ENCODE results near the gene UMAD1. TPM values are rescaled to one million over a fixed set of nuclear protein-coding genes. Genes with fewer than 3 reads are reported as not detected.
A peak's percentile ranks its signal among the peaks of the same experiment; 100 is the strongest.

Gene UMAD1
- total and polyA plus RNA-seq, 2 of the 13 experiments (the other 11 are each of a cell fraction or from before 2014, with no cell fraction given), result 16.8 to 17.6 TPM

- ChIA-PET CTCF (ENCODE audit: low intra/inter-chr PET ratio, low total read pairs) (no interaction called here), POLR2A (interaction anchor here (0.8 to 1.2 kb wide), 4 partner anchors 40 to 329 kb away, joined by 3 to 4 read pairs (median 3); no protein-coding TSS in a partner anchor)
- Histone ChIP-seq H3K4me2 (ENCODE audit: low read depth, low read length) (peak overlapping the region; percentile 78), H3K9me3 (ENCODE audit: low read length) (no peaks in the 10 kb centered on the region), H3K9ac (ENCODE audit: insufficient read depth, low read depth, low read length) (peak overlapping the region; percentile 84), H3K4me1 (ENCODE audit: insufficient read depth, low read length) (peaks cover 35% of the 10 kb centered on the region), H2AFZ (ENCODE audit: low read length) (peak overlapping the region; percentile 79), H4K20me1 (ENCODE audit: insufficient read depth, low read length) (no peaks in the 10 kb centered on the region), H3K27me3 (ENCODE audit: control insufficient read depth in 1 of 2, insufficient read depth in 2 of 2, low read length in 2 of 2) (no peaks in the 10 kb centered on the region; a peak in 1 of 5 replicates), H3K4me3 (replicated peaks in 1 of 3; ENCODE audit: insufficient read depth in 1 of 3, low read depth in 2 of 3, low read length in 3 of 3) (peak overlapping the region; percentile 78 to 94 (median 88)), H3K79me2 (ENCODE audit: insufficient read depth, low read length) (peaks cover 27% of the 10 kb centered on the region), H3K27ac (ENCODE audit: extremely low read length, insufficient read depth, low read length) (peak overlapping the region; percentile 82), H3K36me3 (replicated peaks in 1 of 2; ENCODE audit: control insufficient read depth in 1 of 2, insufficient read depth in 2 of 2, low read length in 2 of 2) (no peaks in the 10 kb centered on the region; a peak in 1 of 5 replicates)
- intact Hi-C loops (cut with micrococcal nuclease; ENCODE audit: unreplicated experiment) (loop anchor here (5.0 to 10.0 kb wide), 2 partner anchors 121 to 216 kb away; no protein-coding TSS in a partner anchor), in situ Hi-C loops (cut with HindIII; ENCODE audit: extremely low pct_ligation_motif_present, low pct_unique_long_range_greater_than_20kb) (no loop called here)
- DNase-seq (ENCODE audit: low spot score) (peak; percentile 20), ATAC-seq (peak; percentile 26), FAIRE-seq (no peak)
- WGBS (ENCODE audit: low lambda C conversion rate), result under 1% methylated on average over 16 of the region's 22 CpGs
- BruUV-seq (replicated peaks), result TSS peak; percentile 80
- TF ChIP-seq FOSL1 (CRISPR knock-in tag; IDR thresholded peaks at IDR 0.05; ENCODE audit: borderline replicate concordance), result no peak
- TF ChIP-seq HDAC1 (CRISPR knock-in tag; IDR thresholded peaks at IDR 0.05), result no peak
- 0 out of 2 replicates have a peak, but pooled peaks have one; percentile 3 for TF ChIP-seq HNRNPL (IDR thresholded peaks at IDR 0.05; ENCODE audit: low read depth, low read length)
- no peak for TF ChIP-seq ZBTB10 (CRISPR knock-in tag; IDR thresholded peaks at IDR 0.05; ENCODE audit: borderline replicate concordance)
- TF ChIP-seq, protein P1, sequence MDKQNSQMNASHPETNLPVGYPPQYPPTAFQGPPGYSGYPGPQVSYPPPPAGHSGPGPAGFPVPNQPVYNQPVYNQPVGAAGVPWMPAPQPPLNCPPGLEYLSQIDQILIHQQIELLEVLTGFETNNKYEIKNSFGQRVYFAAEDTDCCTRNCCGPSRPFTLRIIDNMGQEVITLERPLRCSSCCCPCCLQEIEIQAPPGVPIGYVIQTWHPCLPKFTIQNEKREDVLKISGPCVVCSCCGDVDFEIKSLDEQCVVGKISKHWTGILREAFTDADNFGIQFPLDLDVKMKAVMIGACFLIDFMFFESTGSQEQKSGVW (CRISPR knock-in tag; IDR thresholded peaks at IDR 0.05; ENCODE audit: borderline replicate concordance), result no peak
- TF ChIP-seq ZNF572 (CRISPR knock-in tag; IDR thresholded peaks at IDR 0.05), result 0 out of 2 replicates have a peak, but pooled peaks have one; percentile 53
- TF ChIP-seq ZFX (CRISPR knock-in tag; IDR thresholded peaks at IDR 0.05; ENCODE audit: low read depth), result peak; percentile 20; the same call in 1 of the 2 replicates
- TF ChIP-seq ZNF772 (CRISPR knock-in tag; IDR thresholded peaks at IDR 0.05), result 0 out of 2 replicates have a peak, but pooled peaks have one; percentile 2
- TF ChIP-seq MAFK (conservative IDR thresholded peaks at IDR 0.05 in 1 of 2, IDR thresholded peaks at IDR 0.05 in 1 of 2; ENCODE audit: low read length in 2 of 2), result peak; percentile 75 to 78; a peak in 3 of 4 replicates
- peak; percentile 75 for TF ChIP-seq MAFF (IDR thresholded peaks at IDR 0.05; ENCODE audit: low read depth, low read length)
- no peak for TF ChIP-seq MATR3 (CRISPR knock-in tag; IDR thresholded peaks at IDR 0.05)
- TF ChIP-seq ZNF589 (CRISPR knock-in tag; conservative IDR thresholded peaks at IDR 0.05), result 0 out of 2 replicates have a peak, but pooled peaks have one; percentile 22
- TF ChIP-seq, protein P2, sequence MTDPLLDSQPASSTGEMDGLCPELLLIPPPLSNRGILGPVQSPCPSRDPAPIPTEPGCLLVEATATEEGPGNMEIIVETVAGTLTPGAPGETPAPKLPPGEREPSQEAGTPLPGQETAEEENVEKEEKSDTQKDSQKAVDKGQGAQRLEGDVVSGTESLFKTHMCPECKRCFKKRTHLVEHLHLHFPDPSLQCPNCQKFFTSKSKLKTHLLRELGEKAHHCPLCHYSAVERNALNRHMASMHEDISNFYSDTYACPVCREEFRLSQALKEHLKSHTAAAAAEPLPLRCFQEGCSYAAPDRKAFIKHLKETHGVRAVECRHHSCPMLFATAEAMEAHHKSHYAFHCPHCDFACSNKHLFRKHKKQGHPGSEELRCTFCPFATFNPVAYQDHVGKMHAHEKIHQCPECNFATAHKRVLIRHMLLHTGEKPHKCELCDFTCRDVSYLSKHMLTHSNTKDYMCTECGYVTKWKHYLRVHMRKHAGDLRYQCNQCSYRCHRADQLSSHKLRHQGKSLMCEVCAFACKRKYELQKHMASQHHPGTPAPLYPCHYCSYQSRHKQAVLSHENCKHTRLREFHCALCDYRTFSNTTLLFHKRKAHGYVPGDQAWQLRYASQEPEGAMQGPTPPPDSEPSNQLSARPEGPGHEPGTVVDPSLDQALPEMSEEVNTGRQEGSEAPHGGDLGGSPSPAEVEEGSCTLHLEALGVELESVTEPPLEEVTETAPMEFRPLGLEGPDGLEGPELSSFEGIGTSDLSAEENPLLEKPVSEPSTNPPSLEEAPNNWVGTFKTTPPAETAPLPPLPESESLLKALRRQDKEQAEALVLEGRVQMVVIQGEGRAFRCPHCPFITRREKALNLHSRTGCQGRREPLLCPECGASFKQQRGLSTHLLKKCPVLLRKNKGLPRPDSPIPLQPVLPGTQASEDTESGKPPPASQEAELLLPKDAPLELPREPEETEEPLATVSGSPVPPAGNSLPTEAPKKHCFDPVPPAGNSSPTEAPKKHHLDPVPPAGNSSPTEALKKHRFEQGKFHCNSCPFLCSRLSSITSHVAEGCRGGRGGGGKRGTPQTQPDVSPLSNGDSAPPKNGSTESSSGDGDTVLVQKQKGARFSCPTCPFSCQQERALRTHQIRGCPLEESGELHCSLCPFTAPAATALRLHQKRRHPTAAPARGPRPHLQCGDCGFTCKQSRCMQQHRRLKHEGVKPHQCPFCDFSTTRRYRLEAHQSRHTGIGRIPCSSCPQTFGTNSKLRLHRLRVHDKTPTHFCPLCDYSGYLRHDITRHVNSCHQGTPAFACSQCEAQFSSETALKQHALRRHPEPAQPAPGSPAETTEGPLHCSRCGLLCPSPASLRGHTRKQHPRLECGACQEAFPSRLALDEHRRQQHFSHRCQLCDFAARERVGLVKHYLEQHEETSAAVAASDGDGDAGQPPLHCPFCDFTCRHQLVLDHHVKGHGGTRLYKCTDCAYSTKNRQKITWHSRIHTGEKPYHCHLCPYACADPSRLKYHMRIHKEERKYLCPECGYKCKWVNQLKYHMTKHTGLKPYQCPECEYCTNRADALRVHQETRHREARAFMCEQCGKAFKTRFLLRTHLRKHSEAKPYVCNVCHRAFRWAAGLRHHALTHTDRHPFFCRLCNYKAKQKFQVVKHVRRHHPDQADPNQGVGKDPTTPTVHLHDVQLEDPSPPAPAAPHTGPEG (CRISPR knock-in tag; IDR thresholded peaks at IDR 0.05), result no peak
- 0 out of 2 replicates have a peak, but pooled peaks have one; percentile 6 for TF ChIP-seq CCDC6 (CRISPR knock-in tag; IDR thresholded peaks at IDR 0.05)
These were observed 644 bp downstream of the UMAD1 start for GRCh38 chr7:7641129-7641663.
